Activated naive CD4-positive, alpha-beta T cell treated with anti-CD3 and anti-CD28 coated beads, Interleukin-2, amount 10 ng/mL, durations not matched to agents 7 days and 5 days (primary cell): ENCODE results near the gene JAK3.
"Not testable (repeated sequence)": the region's sequence is repeated elsewhere in the genome, so short reads cannot be mapped to it uniquely, and the experiment has no call there.

Experiments
- CTCF ChIA-PET: fragments of 350-600 bp; sonication (Branson Sonifier 250); formaldehyde crosslinking; loops from one replicate; lab custom pipeline; 2021; ENCODE audit warnings: antibody characterized with exemption; lab: Charles Lee
- DNase-seq: peaks from one replicate; pipeline ENCODE4 v3.0.0-alpha.2; 2020
- H3K27ac Mint-ChIP-seq: one replicate; pipeline ENCODE4 v1.8.0; 2021; ENCODE audit warnings: mild to moderate bottlenecking, moderate library complexity, mixed read lengths
- H3K27me3 Mint-ChIP-seq: one replicate; pipeline ENCODE4 v1.8.0; 2021; ENCODE audit warnings: mild to moderate bottlenecking, mixed read lengths
- H3K36me3 Mint-ChIP-seq: one replicate; pipeline ENCODE4 v1.8.0; 2021; ENCODE audit warnings: mixed read lengths
- H3K4me1 Mint-ChIP-seq: one replicate; pipeline ENCODE4 v1.8.0; 2021; ENCODE audit warnings: mixed read lengths
- H3K4me3 Mint-ChIP-seq: one replicate; pipeline ENCODE4 v1.8.0; 2021; ENCODE audit warnings: mild to moderate bottlenecking, moderate library complexity, mixed read lengths
- H3K9me3 Mint-ChIP-seq: one replicate; pipeline ENCODE4 v1.8.0; 2021; ENCODE audit warnings: mixed read lengths

The JAK3 gene

DNA sequence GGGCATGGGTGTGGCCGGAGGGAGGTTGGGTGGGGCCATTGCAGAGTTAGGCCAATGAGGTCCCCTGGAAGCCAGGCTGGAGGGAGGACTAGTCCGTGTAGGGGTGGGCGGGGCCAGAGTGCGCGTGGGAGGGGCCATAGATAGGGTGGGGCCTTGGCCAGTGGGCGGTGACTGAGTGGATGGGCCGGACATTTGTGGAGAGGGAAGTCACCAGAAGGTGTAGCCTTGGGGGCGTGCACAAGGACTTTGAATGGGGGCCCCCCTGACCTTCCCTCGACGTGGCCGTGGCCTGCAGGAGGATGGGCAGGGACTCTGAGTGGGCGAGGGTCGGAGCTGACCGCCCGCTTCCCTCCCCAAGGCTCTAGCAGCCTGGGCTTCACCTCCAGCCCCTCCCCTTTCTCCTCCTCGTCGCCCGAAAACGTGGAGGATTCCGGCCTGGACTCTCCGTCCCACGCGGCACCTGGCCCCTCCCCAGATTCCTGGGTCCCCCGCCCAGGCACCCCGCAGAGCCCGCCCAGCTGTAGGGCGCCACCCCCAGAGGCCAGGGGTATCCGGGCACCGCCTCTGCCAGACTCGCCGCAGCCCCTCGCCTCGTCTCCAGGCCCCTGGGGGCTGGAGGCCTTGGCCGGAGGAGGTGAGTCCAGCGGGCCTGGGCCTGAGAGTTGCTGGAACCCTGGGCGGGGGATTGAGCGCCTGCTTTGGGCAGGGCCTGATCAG, 69.4 kb downstream of the JAK3 start:
- Mint-ChIP-seq H3K9me3 (no peaks in the 10 kb centered on the region), H3K27ac (no peak overlapping the region), H3K27me3 (no peaks in the 10 kb centered on the region)

DNA sequence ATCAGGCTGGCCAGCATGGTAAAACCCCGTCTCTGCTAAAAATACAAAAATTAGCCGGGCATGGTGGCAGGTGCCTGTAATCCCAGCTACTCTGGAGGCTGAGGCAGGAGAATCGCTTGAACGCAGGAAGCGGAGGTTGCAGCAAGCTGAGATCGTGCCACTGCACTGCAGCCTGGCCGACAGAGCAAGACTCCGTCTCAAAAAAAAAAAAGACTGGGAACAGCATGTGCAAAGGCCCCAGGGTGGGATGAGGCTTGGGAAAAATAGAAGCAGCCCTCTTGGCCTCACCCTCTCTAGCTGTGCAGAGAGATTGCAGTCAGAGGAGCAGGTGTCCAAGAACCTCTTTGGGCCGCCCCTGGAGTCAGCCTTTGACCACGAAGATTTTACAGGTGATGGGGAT, 69.9 kb downstream of the JAK3 start:
- not testable (repeated sequence) for H3K4me1 Mint-ChIP-seq, H3K9me3 Mint-ChIP-seq, DNase-seq, H3K27me3 Mint-ChIP-seq, H3K27ac Mint-ChIP-seq, H3K4me3 Mint-ChIP-seq
- CTCF ChIA-PET = interaction anchor here (0.7 kb wide), 1 partner anchor 347 kb away, joined by 3 read pairs; no protein-coding TSS in a partner anchor
- peaks cover 48% of the 10 kb centered on the region for H3K36me3 Mint-ChIP-seq

More for the DNA sequence above, 69.4 kb downstream of the JAK3 start:
- peaks cover 42% of the 10 kb centered on the region for H3K36me3 Mint-ChIP-seq
- peak; percentile 62 for DNase-seq
- H3K4me1 Mint-ChIP-seq = peaks cover 5% of the 10 kb centered on the region
- CTCF ChIA-PET = interaction anchor here (0.7 kb wide), 1 partner anchor 347 kb away, joined by 3 read pairs; no protein-coding TSS in a partner anchor
- H3K4me3 Mint-ChIP-seq = no peak overlapping the region

DNA sequence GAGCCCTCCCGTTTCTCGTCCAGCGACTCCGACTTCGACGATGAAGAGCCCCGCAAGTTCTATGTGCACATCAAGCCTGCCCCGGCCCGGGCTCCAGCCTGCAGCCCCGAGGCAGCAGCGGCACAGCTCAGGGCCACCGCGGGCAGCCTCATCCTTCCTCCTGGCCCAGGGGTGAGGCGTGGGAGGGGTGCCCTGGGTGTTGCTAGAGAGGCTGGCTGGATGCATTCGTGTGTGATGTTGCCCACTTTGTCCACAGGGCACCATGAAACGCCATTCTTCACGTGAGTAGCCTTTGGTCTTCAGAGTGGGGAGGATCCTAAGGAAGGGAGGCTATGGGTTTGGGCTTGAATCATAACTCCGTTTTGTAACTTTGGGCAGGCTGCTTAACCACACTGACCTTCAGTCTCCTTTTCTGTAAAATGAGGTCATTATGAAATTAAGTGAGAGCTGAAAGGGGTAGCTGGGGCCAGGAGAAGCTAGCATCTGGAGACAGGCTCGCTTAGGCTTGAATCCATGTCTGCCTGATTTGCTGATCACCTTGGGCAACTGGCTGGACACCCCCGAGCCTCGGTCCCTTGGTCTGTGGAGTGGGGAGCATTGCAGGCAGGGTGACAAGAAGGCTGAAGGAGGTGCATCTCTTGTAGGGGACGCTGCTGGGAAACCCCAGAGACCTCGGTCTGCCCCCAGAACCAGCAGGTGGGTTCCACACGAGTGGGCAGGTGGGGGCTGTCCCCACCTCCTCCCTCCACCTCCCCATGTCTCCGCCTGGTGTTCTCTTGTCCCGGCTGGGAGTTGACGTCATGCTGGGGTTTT, 71.6 kb downstream of the JAK3 start:
- H3K4me1 Mint-ChIP-seq = peaks cover 5% of the 10 kb centered on the region
- H3K4me3 Mint-ChIP-seq = no peak overlapping the region
- peaks cover 45% of the 10 kb centered on the region for H3K36me3 Mint-ChIP-seq
- no peak for DNase-seq
- CTCF ChIA-PET = interaction anchor here (1.5 to 3.0 kb wide), 3 partner anchors 52 to 79 kb away, joined by 3 to 21 read pairs (median 10); no protein-coding TSS in a partner anchor
- H3K27me3 Mint-ChIP-seq = no peaks in the 10 kb centered on the region
- no peak overlapping the region for H3K27ac Mint-ChIP-seq
- H3K9me3 Mint-ChIP-seq = no peaks in the 10 kb centered on the region

DNA sequence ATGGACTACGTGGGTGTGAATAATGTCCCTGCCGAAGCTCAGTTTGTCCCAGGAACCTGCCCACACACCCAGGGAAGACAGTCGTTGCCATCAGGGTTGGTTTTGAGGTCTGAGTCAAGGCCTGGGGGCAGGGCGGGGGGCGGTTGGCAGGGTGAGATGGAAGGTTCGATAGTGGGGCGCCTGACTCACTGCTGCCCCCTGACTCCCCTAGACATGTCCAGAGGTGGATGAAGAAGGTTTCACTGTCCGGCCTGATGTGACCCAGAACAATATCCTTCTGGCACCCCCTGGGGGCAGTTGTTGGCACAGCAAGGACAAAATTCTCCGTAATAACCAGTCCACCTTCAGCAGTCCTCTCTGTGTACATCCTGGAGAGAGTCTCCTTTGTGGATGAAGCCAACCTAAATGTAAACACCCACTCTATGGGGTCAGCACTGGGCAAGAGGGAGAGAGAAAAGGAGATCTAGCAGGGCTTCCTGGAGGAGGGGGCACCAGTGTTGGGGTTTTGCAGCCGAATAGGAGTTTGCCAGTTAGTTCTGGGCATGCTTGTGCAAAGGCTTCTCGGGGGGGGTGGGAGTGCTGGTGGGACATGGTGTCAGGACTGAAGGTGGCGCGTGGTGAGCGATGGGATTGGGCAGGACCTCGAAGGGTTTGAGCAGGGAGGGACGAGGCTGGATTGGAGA, 72.4 kb downstream of the JAK3 start:
- peaks cover 52% of the 10 kb centered on the region for H3K36me3 Mint-ChIP-seq
- no peak overlapping the region for H3K27ac Mint-ChIP-seq
- DNase-seq = peak; percentile 54
- CTCF ChIA-PET = interaction anchor here (0.5 to 3.0 kb wide), 8 partner anchors 8 to 326 kb away, joined by 3 to 21 read pairs (median 4); partner anchors contain the start of gene MAP1S
- no peaks in the 10 kb centered on the region for H3K27me3 Mint-ChIP-seq
- no peak overlapping the region for H3K4me3 Mint-ChIP-seq
- no peaks in the 10 kb centered on the region for H3K9me3 Mint-ChIP-seq
- H3K4me1 Mint-ChIP-seq = peaks cover 5% of the 10 kb centered on the region
